ENCODE data around the gene WDFY2. TPM values are rescaled to one million over a fixed set of nuclear protein-coding genes. Genes with fewer than 3 reads are reported as not detected.

Gene WDFY2
- total and polyA plus RNA-seq, 2 of the 8 experiments (the other 6 are each of a cell fraction or from before 2014, with no cell fraction given), result 13.9 to 29.0 TPM

GRCh38 chr13:51770160-51770559 lies 185.9 kb downstream of the WDFY2 start (continued):
- no peak for TF ChIP-seq RNF2 (IDR thresholded peaks at IDR 0.05; ENCODE audit: borderline replicate concordance, low read depth, low read length, missing control alignments, poor library complexity, severe bottlenecking)

Measured in H1 (cell line).